ENCODE measurements around the gene TRPM1.
"Not testable (repeated sequence)": the region's sequence is repeated elsewhere in the genome, so short reads cannot be mapped to it uniquely, and the experiment has no call there.

The TRPM1 gene

GRCh38 chr15:31116423-31117030, 15.0 kb upstream of the TRPM1 start:
- no peak for DNase-seq (ENCODE audit: low spot score)

- no peak for DNase-seq (ENCODE audit: low spot score)
These were observed 9.6 kb upstream of the TRPM1 start for GRCh38 chr15:31111091-31111647.

DNA sequence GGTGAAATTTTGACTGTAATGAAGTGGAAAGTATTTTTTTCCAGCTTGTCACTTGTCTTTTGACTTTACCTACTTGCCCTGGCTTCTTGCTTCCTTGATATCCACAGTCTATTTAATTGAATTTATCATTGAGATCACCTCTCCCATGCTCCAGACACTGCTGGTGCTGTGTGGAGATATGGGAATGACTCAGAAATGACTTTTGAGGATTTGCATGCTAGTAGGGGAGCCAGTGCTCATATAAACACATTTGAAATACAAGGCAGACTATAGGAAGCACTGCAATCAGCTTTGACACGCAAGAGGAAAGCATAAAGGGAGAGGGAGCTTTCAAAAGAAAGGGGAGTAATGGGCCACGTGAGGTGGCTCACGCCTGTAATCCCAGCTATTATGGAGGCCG, 7.3 kb upstream of the TRPM1 start:
- no peak for DNase-seq (ENCODE audit: low spot score)

GRCh38 chr15:31106495-31107300, 5.2 kb upstream of the TRPM1 start:
- DNase-seq (ENCODE audit: low spot score): no peak

- no peak for DNase-seq (ENCODE audit: low spot score)
These were observed 2.5 kb upstream of the TRPM1 start for GRCh38 chr15:31104003-31104402.

DNA sequence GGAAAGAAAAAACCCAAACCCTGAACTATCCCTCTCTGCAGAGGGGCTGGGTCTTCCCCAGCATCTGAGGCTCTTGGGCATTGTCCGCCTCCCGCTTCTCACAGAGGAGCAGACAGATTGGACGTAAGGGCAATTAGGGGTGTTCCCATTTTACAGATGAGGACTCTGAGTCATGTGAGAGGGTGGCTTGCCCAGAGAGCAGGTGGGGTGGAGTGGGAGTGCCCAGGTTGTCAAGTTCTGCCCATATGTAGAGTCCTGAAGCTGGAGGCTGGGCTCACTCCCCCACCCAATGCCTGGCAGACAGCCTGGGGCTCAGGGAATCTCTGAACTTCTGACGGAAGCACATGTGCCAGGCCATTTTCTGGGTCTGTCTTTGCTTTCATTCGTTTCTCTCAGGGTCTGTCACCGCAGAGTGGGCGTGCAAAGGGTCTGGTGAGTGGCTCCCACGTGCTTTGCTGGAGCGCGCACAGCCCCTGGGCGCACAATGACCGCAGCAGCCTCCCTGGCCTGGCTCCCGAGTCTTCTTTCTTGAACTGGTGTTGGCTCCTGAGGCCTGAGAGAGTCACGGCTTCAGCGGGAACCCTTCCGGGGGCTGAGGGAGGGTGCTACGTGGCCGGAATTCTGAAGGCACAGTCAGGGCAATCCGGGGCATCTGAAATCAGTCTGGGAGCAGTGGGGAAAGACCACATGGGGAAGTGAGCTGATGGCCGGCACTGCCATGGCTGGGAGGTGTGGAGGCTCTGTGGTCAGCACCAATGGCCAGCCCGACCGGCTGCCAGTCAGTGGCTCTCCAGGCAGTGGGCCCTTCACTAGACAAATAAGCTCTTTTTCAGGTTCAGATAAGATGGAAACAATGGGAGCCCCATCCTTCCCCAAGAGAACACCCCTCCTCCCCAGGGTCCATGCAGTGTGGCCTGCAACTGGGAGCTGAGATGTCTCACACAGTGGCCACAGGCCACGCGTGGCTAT, 1.1 kb upstream of the TRPM1 start:
- DNase-seq (ENCODE audit: low spot score): no peak

- no peak for DNase-seq (ENCODE audit: low spot score)
These were observed 455 bp upstream of the TRPM1 start for GRCh38 chr15:31102039-31102321.

GRCh38 chr15:31100738-31101137, 787 bp downstream of the TRPM1 start:
- no peak for DNase-seq (ENCODE audit: low spot score)

- no peak for DNase-seq (ENCODE audit: low spot score)
These were observed 2.4 kb downstream of the TRPM1 start for GRCh38 chr15:31098953-31099740.

DNA sequence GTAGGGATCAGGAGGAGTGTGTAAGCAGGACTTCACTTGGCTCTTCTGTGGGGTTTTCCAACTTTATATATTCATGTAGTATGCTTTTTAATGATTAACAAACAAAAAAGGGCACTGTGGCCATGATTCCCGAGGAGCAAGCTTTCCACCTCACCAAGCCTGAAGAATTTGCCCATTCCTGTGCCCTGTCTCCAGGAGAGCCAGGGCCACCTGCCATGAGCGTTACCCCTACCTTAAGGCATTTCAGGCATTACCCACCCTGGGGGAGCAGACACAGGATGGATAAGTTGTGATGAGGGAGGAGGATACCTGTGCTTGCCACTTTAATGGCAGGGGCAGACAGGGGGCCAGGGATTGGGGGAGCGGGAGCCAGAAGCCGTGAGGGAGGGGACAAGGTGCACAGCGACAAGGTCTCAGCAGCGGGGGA, 3.0 kb downstream of the TRPM1 start:
- DNase-seq (ENCODE audit: low spot score): no peak

DNA sequence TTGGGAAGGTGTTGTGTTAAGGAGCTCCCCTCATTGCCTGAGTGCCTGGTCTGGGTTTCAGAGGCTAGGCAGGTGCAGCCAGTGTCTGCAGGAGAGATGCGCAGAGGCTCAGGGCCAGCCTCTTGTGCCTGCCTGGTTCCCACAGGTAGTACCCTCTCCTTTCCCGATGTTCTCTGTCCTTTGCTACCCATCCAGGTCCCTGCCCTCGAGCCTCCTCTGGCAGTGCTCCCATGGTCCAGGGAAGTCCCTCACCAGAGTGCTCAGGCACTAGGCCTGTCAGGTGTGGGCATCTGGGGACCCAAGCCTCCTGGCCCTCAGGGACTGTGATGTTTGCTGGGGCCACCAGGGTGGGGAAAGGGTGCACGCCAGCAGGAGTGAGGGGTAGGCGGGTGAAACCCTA, 5.0 kb downstream of the TRPM1 start:
- DNase-seq (ENCODE audit: low spot score): no peak

- DNase-seq (ENCODE audit: low spot score): no peak
These were observed 10.0 kb downstream of the TRPM1 start for GRCh38 chr15:31091481-31091880.

- DNase-seq (ENCODE audit: low spot score): no peak
These were observed 10.8 kb downstream of the TRPM1 start for GRCh38 chr15:31090766-31091165.

GRCh38 chr15:31089368-31090047, 12.0 kb downstream of the TRPM1 start:
- DNase-seq (ENCODE audit: low spot score): no peak

DNA sequence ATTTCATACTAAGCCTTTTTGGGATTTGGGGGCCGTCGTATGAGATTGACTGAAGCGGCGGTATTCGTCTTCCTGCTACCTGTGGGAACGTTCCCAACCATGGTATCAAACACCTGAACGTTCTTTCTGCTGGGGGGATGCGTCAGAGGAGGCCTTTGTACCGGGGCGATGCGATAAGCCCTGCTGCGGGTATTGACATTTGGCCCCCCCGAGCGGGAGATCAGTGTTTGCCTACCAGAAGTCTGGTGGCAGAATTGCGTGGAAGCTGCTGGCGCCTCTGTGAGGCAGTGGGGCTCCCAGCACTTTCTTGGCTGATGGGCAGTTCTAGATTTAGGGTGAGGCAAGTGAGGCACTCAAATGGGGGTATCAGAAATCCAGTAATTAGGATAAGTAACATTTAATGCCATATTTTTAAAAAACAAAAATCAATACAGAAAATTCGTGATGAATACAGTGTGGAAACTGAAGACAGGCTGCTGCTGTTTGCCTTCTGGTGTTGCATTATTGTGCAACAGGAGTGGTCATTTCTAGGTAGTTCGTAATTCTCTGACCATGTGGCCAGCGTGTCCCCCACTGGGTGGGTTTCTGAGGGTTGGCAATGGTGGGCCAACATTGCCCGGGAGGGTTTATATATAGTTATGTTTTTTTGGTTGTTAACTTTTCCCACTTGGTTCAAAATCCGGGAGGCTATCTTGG, 12.7 kb downstream of the TRPM1 start:
- no peak for DNase-seq (ENCODE audit: low spot score)

GRCh38 chr15:31088041-31088440, 13.5 kb downstream of the TRPM1 start:
- not testable (repeated sequence) for DNase-seq (ENCODE audit: low spot score)

GRCh38 chr15:31086344-31086743, 15.2 kb downstream of the TRPM1 start:
- no peak for DNase-seq (ENCODE audit: low spot score)

GRCh38 chr15:31085359-31085758, 16.2 kb downstream of the TRPM1 start:
- DNase-seq (ENCODE audit: low spot score): no peak

DNA sequence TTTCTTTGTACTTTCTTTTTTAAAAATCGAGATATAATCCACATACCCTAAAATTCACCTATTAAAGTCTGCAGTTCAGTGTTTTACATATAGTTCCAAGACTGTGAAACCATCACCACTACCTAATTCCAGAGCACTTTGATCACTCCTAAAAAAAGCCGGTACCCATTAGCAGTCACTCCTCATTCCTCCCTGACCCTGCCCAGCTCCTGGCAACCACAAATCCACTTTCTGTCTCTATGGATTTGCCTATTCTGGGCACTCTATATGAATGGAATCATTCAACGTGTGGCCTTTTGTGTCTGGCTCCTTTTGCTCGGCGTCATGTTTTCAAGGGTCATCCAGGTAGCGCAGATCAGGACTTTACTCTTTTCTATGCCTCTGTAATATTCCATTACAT, 17.3 kb downstream of the TRPM1 start:
- no peak for DNase-seq (ENCODE audit: low spot score)

DNA sequence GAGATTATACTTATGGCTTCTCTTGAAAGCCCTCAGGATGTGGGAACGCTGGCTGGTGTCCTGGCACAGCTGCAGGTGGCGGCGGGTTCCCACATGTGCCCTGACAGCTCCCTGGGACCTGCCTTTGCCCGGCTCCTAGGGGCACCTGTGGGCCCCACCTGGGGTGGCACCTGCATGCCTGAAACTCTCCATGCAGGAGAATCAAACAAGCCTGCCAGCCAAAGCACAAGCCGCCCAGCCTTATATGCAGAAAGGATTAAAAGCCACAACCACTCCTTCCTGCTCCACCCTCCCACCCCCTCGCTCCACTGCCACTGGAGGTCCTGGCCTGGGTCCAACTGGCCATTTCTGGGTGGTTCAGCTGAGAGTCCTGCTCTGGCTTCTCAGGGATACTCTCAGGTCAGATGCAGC, 18.1 kb downstream of the TRPM1 start:
- DNase-seq (ENCODE audit: low spot score): no peak
